CD14-positive monocyte (primary cell): ENCODE results near the gene HIF3A. TPM values are rescaled to one million over a fixed set of nuclear protein-coding genes. Genes with fewer than 3 reads are reported as not detected.

ENCODE experiments used
- DNase-seq, 3 donors: peaks; one replicate each; pipeline ENCODE4 v3.0.0-alpha.2; 2011 to 2022
- H2AFZ ChIP-seq: 2 replicates; pipeline ENCODE4 v1.6.0; 2012; ENCODE audit warnings: mild to moderate bottlenecking, low read depth, low read length, inconsistent platforms; ENCODE audit not compliant: insufficient read depth, poor library complexity, severe bottlenecking
- H3K27ac ChIP-seq, 2 donors: 1 replicate in 1 of 2; 2 replicates in 1 of 2; pipeline ENCODE4 v1.5.1; 2012 to 2013; ENCODE audit warnings: low read length in 2 of 2, control low read depth in 1 of 2, inconsistent platforms in 1 of 2, low read depth in 1 of 2, mild to moderate bottlenecking in 1 of 2
- H3K27me3 ChIP-seq, 2 donors: one replicate each; pipeline versions ENCODE4 v1.6.0 to v1.6.1; 2011 to 2013; ENCODE audit warnings: low read length in 2 of 2; ENCODE audit not compliant: control insufficient read depth in 2 of 2, insufficient read depth in 2 of 2
- H3K36me3 ChIP-seq, 2 donors: replicated peaks in 1 of 2; 1 replicate in 1 of 2; 2 replicates in 1 of 2; pipeline versions ENCODE4 v1.5.1 to v1.6.1; 2012 to 2013; ENCODE audit warnings: low read length in 2 of 2, control low read depth in 1 of 2, inconsistent platforms in 1 of 2, mild to moderate bottlenecking in 1 of 2; ENCODE audit not compliant: insufficient read depth in 2 of 2, control insufficient read depth in 1 of 2
- H3K4me1 ChIP-seq, 2 donors: 1 replicate in 1 of 2; 2 replicates in 1 of 2; pipeline versions ENCODE4 v1.5.1 to v1.6.1; 2012 to 2013; ENCODE audit warnings: low read length in 2 of 2, control low read depth in 1 of 2, inconsistent platforms in 1 of 2, mild to moderate bottlenecking in 1 of 2, moderate library complexity in 1 of 2; ENCODE audit not compliant: insufficient read depth in 2 of 2, control insufficient read depth in 1 of 2
- H3K4me2 ChIP-seq: replicated peaks from 2 replicates; pipeline ENCODE3; 2012; ENCODE audit warnings: low read length, moderate library complexity, mild to moderate bottlenecking; ENCODE audit not compliant: poor library complexity, severe bottlenecking; ENCODE audit errors: extremely low read depth
- H3K4me3 ChIP-seq, 3 experiments: fragments of 200-600 bp in 1 of 3; sonication (generic) in 1 of 3; replicated peaks in 1 of 3; 1 replicate in 2 of 3; 2 replicates in 1 of 3; pipeline ENCODE4 v1.5.1; 2011 to 2013; ENCODE audit warnings: low read length in 3 of 3, mild to moderate bottlenecking in 3 of 3, control low read depth in 2 of 3, low read depth in 2 of 3, inconsistent platforms in 1 of 3, moderate library complexity in 1 of 3
- H3K79me2 ChIP-seq: 2 replicates; pipeline ENCODE4 v1.6.0; 2012; ENCODE audit warnings: mild to moderate bottlenecking, control low read depth, inconsistent platforms, low read length, moderate library complexity; ENCODE audit not compliant: insufficient read depth
- H3K9ac ChIP-seq: 2 replicates; pipeline ENCODE4 v1.6.0; 2017; ENCODE audit warnings: low read length, mild to moderate bottlenecking; ENCODE audit not compliant: insufficient read depth, poor library complexity, severe bottlenecking
- H3K9me3 ChIP-seq, 2 donors: replicated peaks in 1 of 2; 1 replicate in 1 of 2; 2 replicates in 1 of 2; pipeline versions ENCODE4 v1.5.1 to v1.6.1; 2012 to 2013; ENCODE audit warnings: low read length in 2 of 2, control low read depth in 1 of 2; ENCODE audit not compliant: control insufficient read depth in 1 of 2, insufficient read depth in 1 of 2
- H4K20me1 ChIP-seq: 2 replicates; pipeline ENCODE4 v1.6.0; 2012; ENCODE audit warnings: mild to moderate bottlenecking, low read length, control low read depth, moderate library complexity; ENCODE audit not compliant: insufficient read depth
- H3K27ac Mint-ChIP-seq, 7 donors: one replicate each; pipeline ENCODE4 v1.8.0; 2020; ENCODE audit warnings: mild to moderate bottlenecking in 7 of 7, mixed read lengths in 7 of 7, moderate library complexity in 6 of 7, inconsistent platforms in 2 of 7
- H3K27me3 Mint-ChIP-seq, 3 donors: one replicate each; pipeline ENCODE4 v1.8.0; 2021 to 2022; ENCODE audit warnings: low read depth in 3 of 3, mild to moderate bottlenecking in 3 of 3, mixed read lengths in 3 of 3, moderate library complexity in 3 of 3, inconsistent platforms in 1 of 3
- H3K36me3 Mint-ChIP-seq, 2 donors: one replicate each; pipeline ENCODE4 v1.8.0; 2020; ENCODE audit warnings: mixed read lengths in 2 of 2, inconsistent platforms in 1 of 2, mild to moderate bottlenecking in 1 of 2
- H3K4me1 Mint-ChIP-seq: one replicate; pipeline ENCODE4 v1.8.0; 2020; ENCODE audit warnings: mild to moderate bottlenecking, mixed read lengths
- H3K4me3 Mint-ChIP-seq, 2 donors: one replicate each; pipeline ENCODE4 v1.8.0; 2020; ENCODE audit warnings: mild to moderate bottlenecking in 2 of 2, mixed read lengths in 2 of 2, moderate library complexity in 1 of 2
- H3K9me3 Mint-ChIP-seq, 7 donors: one replicate each; pipeline ENCODE4 v1.8.0; 2020 to 2022; ENCODE audit warnings: mixed read lengths in 7 of 7, mild to moderate bottlenecking in 6 of 7, moderate library complexity in 6 of 7, inconsistent platforms in 2 of 7
- CTCF ChIP-seq: fragments of 200-600 bp; IDR thresholded peaks from one replicate; pipeline ENCODE4 v1.8.0; 2022; ENCODE audit warnings: antibody characterized with exemption, mild to moderate bottlenecking
- WGBS: methylation state at CpG from one replicate; pipeline ENCODE4 v1.1.5; 2013; ENCODE audit warnings: missing lambda C conversion rate; ENCODE audit not compliant: insufficient coverage; 5-methylcytosine and 5-hydroxymethylcytosine counted together
- intact Hi-C, 2 donors: fragments of 100-400 bp; cut with micrococcal nuclease; formaldehyde crosslinking; loops; one replicate each; pipeline versions ENCODE4 v1.15.0 to v1.15.1; 2023
- polyA plus RNA-seq, 3 donors: library from polyadenylated mRNA; depleted of rRNA in 1 of 3; unstranded in 2 of 3; stranded (reverse) in 1 of 3; fragments of 300-500 nt in 2 of 3; fragments of >200 nt in 1 of 3; fragmentation: Illumina TruSeq in 2 of 3; gene quantifications; 1 replicate in 2 of 3; 2 replicates in 1 of 3; pipeline ENCODE4 v1.2.3, GENCODE V29; 2012 to 2021

HIF3A gene
- polyA plus RNA-seq, 3 donors, result not detected

GRCh38 chr19:46364359-46364758 lies 67.5 kb downstream of the HIF3A start:
- Histone ChIP-seq H3K27me3 (no peaks in the 10 kb centered on the region), H3K27ac (no peak overlapping the region), H3K9me3 (no peaks in the 10 kb centered on the region), H3K9ac (no peak overlapping the region), H3K4me1 (no peaks in the 10 kb centered on the region), H4K20me1 (peaks cover 22% of the 10 kb centered on the region), H3K4me3 (no peak overlapping the region), H3K79me2 (peaks cover 27% of the 10 kb centered on the region), H3K4me2 (no peak overlapping the region), H3K36me3 (peaks cover 20 to 63% of the 10 kb centered on the region in 2 donors), H2AFZ (no peak overlapping the region)
- intact Hi-C loops, result no loop called here
- no peak overlapping the region for H3K4me3 Mint-ChIP-seq
- H3K4me1 Mint-ChIP-seq, result no peaks in the 10 kb centered on the region
- no peak for TF ChIP-seq CTCF
- peaks cover 36 to 60% of the 10 kb centered on the region in 2 donors for H3K36me3 Mint-ChIP-seq
- no peak for DNase-seq
- H3K27me3 Mint-ChIP-seq, result peaks cover 0 to 1% (median 0%) of the 10 kb centered on the region in 3 donors
- WGBS, result no CpG with 5 or more reads among the region's 2 CpGs
- no peaks in the 10 kb centered on the region for H3K9me3 Mint-ChIP-seq
- peak overlapping the region in 1 of 7 donors; percentile 26 for H3K27ac Mint-ChIP-seq

GRCh38 chr19:46365561-46365960 lies 68.7 kb downstream of the HIF3A start:
- H3K9me3 ChIP-seq, result no peaks in the 10 kb centered on the region
- peaks cover 22% of the 10 kb centered on the region for H4K20me1 ChIP-seq
- intact Hi-C loops, result no loop called here
- H3K27me3 ChIP-seq, result no peaks in the 10 kb centered on the region
- no peak overlapping the region for H3K4me2 ChIP-seq
- Mint-ChIP-seq H3K27me3 (peaks cover 0 to 1% (median 0%) of the 10 kb centered on the region in 3 donors), H3K4me1 (no peaks in the 10 kb centered on the region), H3K9me3 (no peaks in the 10 kb centered on the region), H3K27ac (no peak overlapping the region), H3K36me3 (peaks cover 36 to 58% of the 10 kb centered on the region in 2 donors), H3K4me3 (no peak overlapping the region)
- H3K9ac ChIP-seq, result no peak overlapping the region
- H3K4me3 ChIP-seq, result no peak overlapping the region
- H2AFZ ChIP-seq, result no peak overlapping the region
- H3K27ac ChIP-seq, result no peak overlapping the region
- DNase-seq, result no peak
- peaks cover 28% of the 10 kb centered on the region for H3K79me2 ChIP-seq
- H3K36me3 ChIP-seq, result peaks cover 20 to 67% of the 10 kb centered on the region in 2 donors
- WGBS, result 94% methylated on average over 2 of the region's 4 CpGs
- no peaks in the 10 kb centered on the region for H3K4me1 ChIP-seq
- no peak for TF ChIP-seq CTCF
